Epithelial cell of alveolus of lung (primary cell): ENCODE data around the gene RAP2A. TPM values are rescaled to one million over a fixed set of nuclear protein-coding genes. Genes with fewer than 3 reads are reported as not detected.

Experiments used
- total RNA-seq: library from RNA; depleted of rRNA; stranded (reverse); fragments of >200 nt; gene quantifications from 2 replicates; pipeline ENCODE4 v1.2.1, GENCODE V29; 2015

The RAP2A gene
- total RNA-seq: 21.3 and 22.2 TPM in 2 replicates

DNA sequence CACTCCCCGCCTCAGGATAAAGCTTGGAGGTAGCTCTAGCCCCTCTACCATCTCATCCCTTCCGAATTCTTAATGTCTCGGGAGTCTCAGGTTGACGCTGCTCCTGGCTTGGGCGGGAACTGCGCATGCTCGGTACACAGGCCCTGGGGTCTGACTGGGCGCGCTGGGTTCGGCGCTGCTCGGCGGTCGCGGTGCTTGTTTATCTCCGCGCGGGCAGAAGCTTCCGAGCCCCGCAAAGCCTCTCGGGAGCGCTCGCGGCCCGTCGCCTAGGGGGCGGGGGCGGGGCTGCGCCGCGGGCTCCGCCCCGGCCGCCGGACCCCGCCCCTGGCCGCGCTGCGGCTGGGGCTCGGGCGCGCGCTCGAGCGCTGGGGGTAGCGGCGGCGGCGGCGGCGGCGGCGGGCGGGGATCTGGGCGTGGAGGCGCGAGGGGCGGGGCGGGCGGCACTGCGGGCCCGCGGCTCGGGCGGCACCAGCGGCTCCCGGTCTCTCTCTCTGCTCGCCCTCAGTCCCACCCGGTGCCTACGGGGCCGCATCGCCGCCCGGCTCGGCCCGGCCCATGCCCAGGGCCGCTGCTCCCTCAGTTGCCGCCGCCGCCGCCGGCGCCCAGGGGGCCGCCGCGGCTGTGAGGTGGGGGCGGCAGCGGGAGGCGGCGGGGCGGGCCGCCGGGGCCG is at the start of gene RAP2A:
Gene RAP2A (plus strand): TSS at position 443 of the 670 bp plus-strand sequence. CDS start 302 bp downstream, outside the sequence.

Other genes starting within 250 kb of the RAP2A start
- gene MBNL2, start 211.8 kb upstream of the RAP2A start, total RNA-seq: 58.2 and 74.3 TPM in 2 replicates